Vagina (tissue), 2 donors: ENCODE data around the gene SHISA6. TPM values are rescaled to one million over a fixed set of nuclear protein-coding genes. Genes with fewer than 3 reads are reported as not detected.

ENCODE experiments used
- DNase-seq, 2 donors: peaks; one replicate each; pipeline ENCODE4 v3.0.0-alpha.2; 2017; ENCODE audit errors: extremely low spot score in 2 of 2
- H3K27ac ChIP-seq: fragments of 200-600 bp; sonication (generic); one replicate; pipeline ENCODE4 v1.5.1; 2019
- H3K27me3 ChIP-seq: fragments of 200-600 bp; sonication (generic); one replicate; pipeline ENCODE4 v1.5.1; 2019
- H3K36me3 ChIP-seq, 2 donors: fragments of 200-600 bp; sonication (generic); one replicate each; pipeline ENCODE4 v1.5.1; 2017 to 2019
- H3K4me1 ChIP-seq: fragments of 200-600 bp; sonication (generic); one replicate; pipeline ENCODE4 v1.5.1; 2019
- H3K4me3 ChIP-seq, 2 donors: fragments of 200-600 bp; sonication (generic); 1 replicate in 1 of 2; 2 replicates in 1 of 2; pipeline ENCODE4 v1.5.1; 2016 to 2019
- H3K9me3 ChIP-seq: fragments of 200-600 bp; sonication (generic); one replicate; pipeline ENCODE4 v1.5.1; 2019
- CTCF ChIP-seq, 3 experiments: fragments of 450-650 bp in 2 of 3; fragments of 200-600 bp in 1 of 3; sonication (generic) in 1 of 3; IDR thresholded peaks; one replicate each; pipeline ENCODE4 v1.5.1; 2017 to 2019; ENCODE audit warnings: antibody characterized with exemption in 3 of 3, mild to moderate bottlenecking in 2 of 3, moderate library complexity in 2 of 3
- POLR2A ChIP-seq, 2 donors: fragments of 450-650 bp; IDR thresholded peaks; one replicate each; pipeline ENCODE4 v1.6.1; 2017; ENCODE audit warnings: antibody characterized with exemption in 2 of 2, mild to moderate bottlenecking in 2 of 2, moderate library complexity in 2 of 2
- POLR2AphosphoS5 ChIP-seq, 2 donors: sonication (generic); formaldehyde crosslinking; IDR thresholded peaks; one replicate each; pipeline ENCODE4 v1.9.0; 2017; ENCODE audit warnings: antibody characterized with exemption in 2 of 2, mild to moderate bottlenecking in 2 of 2, low read depth in 1 of 2; ENCODE audit not compliant: insufficient read depth in 1 of 2
- intact Hi-C: fragments of 100-400 bp; cut with DNase I; formaldehyde crosslinking; loops from one replicate; pipeline ENCODE4 v1.15.1; 2023
- total RNA-seq: library from RNA; depleted of rRNA; stranded (reverse); fragments of >200 nt; gene quantifications from one replicate; pipeline ENCODE4 v1.2.3, GENCODE V29; 2016

The SHISA6 gene
- total RNA-seq, 1 donor from 2014 or later, result 1.5 TPM

GRCh38 chr17:11485336-11486100, 244.5 kb downstream of the SHISA6 start:
- DNase-seq, result no peak
- Histone ChIP-seq H3K9me3 (no peaks in the 10 kb centered on the region), H3K4me3 (no peak overlapping the region), H3K36me3 (no peaks in the 10 kb centered on the region), H3K27me3 (no peaks in the 10 kb centered on the region), H3K27ac (no peak overlapping the region), H3K4me1 (peaks cover 11% of the 10 kb centered on the region)
- intact Hi-C loops, result no loop called here
- TF ChIP-seq POLR2AphosphoS5 (IDR thresholded peaks at IDR 0.05; ENCODE audit: insufficient read depth in 1 of 2, low read depth in 1 of 2), result no peak
- TF ChIP-seq POLR2A (IDR thresholded peaks at IDR 0.05), result no peak
- no peak for TF ChIP-seq CTCF (IDR thresholded peaks at IDR 0.05)

- Histone ChIP-seq H3K4me3 (no peak overlapping the region), H3K27ac (no peak overlapping the region), H3K27me3 (no peaks in the 10 kb centered on the region), H3K36me3 (no peaks in the 10 kb centered on the region), H3K4me1 (peaks cover 11% of the 10 kb centered on the region), H3K9me3 (no peaks in the 10 kb centered on the region)
- intact Hi-C loops, result no loop called here
- DNase-seq, result no peak
- no peak for TF ChIP-seq POLR2A (IDR thresholded peaks at IDR 0.05)
- no peak for TF ChIP-seq CTCF (IDR thresholded peaks at IDR 0.05)
- no peak for TF ChIP-seq POLR2AphosphoS5 (IDR thresholded peaks at IDR 0.05; ENCODE audit: insufficient read depth in 1 of 2, low read depth in 1 of 2)
Observed at GRCh38 chr17:11486101-11486867, 245.3 kb downstream of the SHISA6 start.

- intact Hi-C loops, result no loop called here
- H3K27me3 ChIP-seq, result no peaks in the 10 kb centered on the region
- no peak for TF ChIP-seq CTCF (IDR thresholded peaks at IDR 0.05)
- TF ChIP-seq POLR2AphosphoS5 (IDR thresholded peaks at IDR 0.05; ENCODE audit: insufficient read depth in 1 of 2, low read depth in 1 of 2), result no peak
- no peak for TF ChIP-seq POLR2A (IDR thresholded peaks at IDR 0.05)
Observed at GRCh38 chr17:11486868-11487310, 245.9 kb downstream of the SHISA6 start.

GRCh38 chr17:11487469-11487868, 246.5 kb downstream of the SHISA6 start:
- TF ChIP-seq CTCF (IDR thresholded peaks at IDR 0.05) (no peak), POLR2A (IDR thresholded peaks at IDR 0.05) (no peak), POLR2AphosphoS5 (IDR thresholded peaks at IDR 0.05; ENCODE audit: insufficient read depth in 1 of 2, low read depth in 1 of 2) (no peak)

More at GRCh38 chr17:11486868-11487310, 245.9 kb downstream of the SHISA6 start:
- Histone ChIP-seq H3K27ac (no peak overlapping the region), H3K36me3 (no peaks in the 10 kb centered on the region), H3K4me3 (no peak overlapping the region), H3K4me1 (peaks cover 11% of the 10 kb centered on the region), H3K9me3 (no peaks in the 10 kb centered on the region)
- DNase-seq, result no peak

More at GRCh38 chr17:11487469-11487868, 246.5 kb downstream of the SHISA6 start:
- Histone ChIP-seq H3K27ac (no peak overlapping the region), H3K9me3 (no peaks in the 10 kb centered on the region), H3K36me3 (no peaks in the 10 kb centered on the region), H3K27me3 (no peaks in the 10 kb centered on the region), H3K4me3 (no peak overlapping the region), H3K4me1 (peaks cover 11% of the 10 kb centered on the region)
- intact Hi-C loops, result no loop called here
- DNase-seq, result no peak
